A673 (cell line): ENCODE results near the gene ABCA13. TPM values are rescaled to one million over a fixed set of nuclear protein-coding genes. Genes with fewer than 3 reads are reported as not detected.

Source experiments
- BruUV-seq: library from RNA; stranded (reverse); fragments of 400-500 nt; replicated peaks from 2 replicates; lab custom pipeline; 2021; lab: Mats Ljungman, UMichigan
- CTCF ChIA-PET: fragments of 300-600 bp; sonication (Branson Sonifier 250); formaldehyde crosslinking; loops from one replicate; lab custom pipeline; 2022; ENCODE audit warnings: antibody characterized with exemption; lab: Charles Lee
- POLR2A ChIA-PET: fragments of 300-600 bp; sonication (Branson Sonifier 250); formaldehyde crosslinking; loops from one replicate; lab custom pipeline; 2022; ENCODE audit warnings: antibody characterized with exemption; ENCODE audit not compliant: low non-redundant PET; lab: Charles Lee
- DNase-seq: peaks from one replicate; pipeline ENCODE4 v3.0.0-alpha.2; 2015; ENCODE audit warnings: low spot score
- H3K27ac ChIP-seq: fragments of 200-600 bp; sonication (generic); 2 replicates; pipeline ENCODE4 v1.5.1; 2016; ENCODE audit warnings: mixed run types, low read depth, mild to moderate bottlenecking, mixed read lengths, antibody characterized with exemption, low read length; ENCODE audit not compliant: poor library complexity, severe bottlenecking
- H3K27me3 ChIP-seq: fragments of 200-600 bp; sonication (generic); replicated peaks from 2 replicates; pipeline ENCODE4 v1.6.1; 2017; ENCODE audit warnings: mixed run types, low read depth, mild to moderate bottlenecking, mixed read lengths, antibody characterized with exemption, low read length; ENCODE audit not compliant: insufficient read depth, poor library complexity
- H3K36me3 ChIP-seq: fragments of 200-600 bp; sonication (generic); 2 replicates; pipeline ENCODE4 v1.6.1; 2016; ENCODE audit warnings: mixed run types, mild to moderate bottlenecking, mixed read lengths, antibody characterized with exemption, low read length; ENCODE audit not compliant: insufficient read depth, poor library complexity, severe bottlenecking
- H3K4me1 ChIP-seq: fragments of 200-600 bp; sonication (generic); 2 replicates; pipeline ENCODE4 v1.6.1; 2017; ENCODE audit warnings: mixed run types, mild to moderate bottlenecking, mixed read lengths, antibody characterized with exemption, low read length; ENCODE audit not compliant: insufficient read depth, poor library complexity, severe bottlenecking
- H3K4me3 ChIP-seq: fragments of 200-600 bp; sonication (generic); 2 replicates; pipeline ENCODE4 v1.5.1; 2016; ENCODE audit warnings: low read depth, mixed run types, mild to moderate bottlenecking, mixed read lengths, low read length; ENCODE audit not compliant: poor library complexity, severe bottlenecking
- H3K9me3 ChIP-seq: fragments of 200-600 bp; sonication (generic); 2 replicates; pipeline ENCODE4 v1.6.1; 2016; ENCODE audit warnings: mixed run types, low read depth, mild to moderate bottlenecking, mixed read lengths, antibody characterized with exemption, low read length; ENCODE audit not compliant: poor library complexity, severe bottlenecking
- EZH2 ChIP-seq: fragments of 200-600 bp; sonication (generic); IDR thresholded peaks from 2 replicates; pipeline ENCODE4 v1.6.1; 2017; ENCODE audit warnings: borderline replicate concordance, low read depth, mild to moderate bottlenecking, mixed read lengths, antibody characterized with exemption, low read length; ENCODE audit not compliant: poor library complexity, severe bottlenecking
- intact Hi-C: fragments of 100-400 bp; cut with micrococcal nuclease; formaldehyde crosslinking; loops from one replicate; pipeline ENCODE4 v1.10.0; 2022; ENCODE audit not compliant: unreplicated experiment
- total RNA-seq: library from RNA; stranded (reverse); gene quantifications from 2 replicates; pipeline ENCODE4 v1.2.3, GENCODE V29; 2021
- TF ChIP-seq, protein P1 (sequence below): fragments of 300-800, 200-600 bp; sonication (generic); conservative IDR thresholded peaks from 2 replicates; pipeline ENCODE4 v1.5.1; 2017; ENCODE audit warnings: low read depth, mild to moderate bottlenecking, antibody characterized with exemption, low read length, moderate library complexity, mixed read lengths

ABCA13 gene
- total RNA-seq, 1 experiment from 2014 or later: 15.6 TPM

DNA sequence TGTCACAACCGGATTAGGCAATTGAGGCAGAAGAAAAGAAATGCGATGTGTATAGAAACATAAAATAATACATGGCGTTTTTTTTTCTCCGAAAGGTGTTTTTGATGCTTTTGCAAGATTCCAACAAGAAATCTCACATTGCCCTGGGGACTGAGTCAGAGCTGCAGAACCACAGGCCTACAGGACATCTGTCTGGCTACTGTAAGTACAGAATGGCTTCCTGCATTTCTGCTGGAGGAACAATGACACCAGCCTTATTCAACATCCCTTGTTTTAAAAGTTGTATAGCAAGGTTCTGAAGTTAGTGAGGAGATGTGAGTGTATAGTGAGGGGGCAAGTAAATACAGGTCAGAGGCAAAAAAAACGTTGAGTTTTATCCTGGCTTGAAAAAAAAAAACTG lies 256.4 kb downstream of the ABCA13 start:
- no peak overlapping the region for H3K4me3 ChIP-seq
- no peak for DNase-seq
- H3K36me3 ChIP-seq: no peaks in the 10 kb centered on the region
- H3K9me3 ChIP-seq: no peaks in the 10 kb centered on the region
- H3K4me1 ChIP-seq: no peaks in the 10 kb centered on the region
- TF ChIP-seq, protein P1, sequence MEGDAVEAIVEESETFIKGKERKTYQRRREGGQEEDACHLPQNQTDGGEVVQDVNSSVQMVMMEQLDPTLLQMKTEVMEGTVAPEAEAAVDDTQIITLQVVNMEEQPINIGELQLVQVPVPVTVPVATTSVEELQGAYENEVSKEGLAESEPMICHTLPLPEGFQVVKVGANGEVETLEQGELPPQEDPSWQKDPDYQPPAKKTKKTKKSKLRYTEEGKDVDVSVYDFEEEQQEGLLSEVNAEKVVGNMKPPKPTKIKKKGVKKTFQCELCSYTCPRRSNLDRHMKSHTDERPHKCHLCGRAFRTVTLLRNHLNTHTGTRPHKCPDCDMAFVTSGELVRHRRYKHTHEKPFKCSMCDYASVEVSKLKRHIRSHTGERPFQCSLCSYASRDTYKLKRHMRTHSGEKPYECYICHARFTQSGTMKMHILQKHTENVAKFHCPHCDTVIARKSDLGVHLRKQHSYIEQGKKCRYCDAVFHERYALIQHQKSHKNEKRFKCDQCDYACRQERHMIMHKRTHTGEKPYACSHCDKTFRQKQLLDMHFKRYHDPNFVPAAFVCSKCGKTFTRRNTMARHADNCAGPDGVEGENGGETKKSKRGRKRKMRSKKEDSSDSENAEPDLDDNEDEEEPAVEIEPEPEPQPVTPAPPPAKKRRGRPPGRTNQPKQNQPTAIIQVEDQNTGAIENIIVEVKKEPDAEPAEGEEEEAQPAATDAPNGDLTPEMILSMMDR: no peak
- TF ChIP-seq EZH2: no peak
- H3K27me3 ChIP-seq: no peaks in the 10 kb centered on the region
- no TSS peak for BruUV-seq
- ChIA-PET POLR2A (no interaction called here), CTCF (no interaction called here)
- intact Hi-C loops: no loop called here
- no peak overlapping the region for H3K27ac ChIP-seq

DNA sequence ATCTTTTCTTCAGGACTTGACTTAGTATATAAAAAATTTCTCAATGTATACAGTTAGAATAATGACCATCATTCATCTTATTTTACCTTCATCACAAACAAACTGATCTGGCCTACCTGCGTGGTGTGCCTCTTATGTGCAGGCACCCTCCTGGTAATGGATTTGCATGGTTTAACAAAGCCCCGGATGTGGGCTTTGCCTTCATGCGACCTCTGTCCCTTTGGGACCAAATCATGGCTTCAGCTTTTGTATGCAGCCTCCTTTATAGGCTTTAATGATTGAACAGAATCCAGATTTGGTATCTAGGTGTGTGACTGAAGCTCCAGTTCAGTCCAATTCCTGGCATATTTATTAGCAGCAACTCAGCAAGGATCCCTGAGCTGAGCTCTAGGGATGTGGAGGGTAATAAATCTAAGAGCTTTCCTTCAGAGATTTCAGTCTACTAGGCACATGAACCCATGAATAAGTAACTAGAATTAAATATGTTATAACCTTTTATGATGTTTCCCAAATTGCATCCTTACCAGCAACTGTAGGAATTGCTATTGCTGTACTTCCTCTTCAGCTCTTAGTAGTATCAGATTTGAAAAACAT lies 256.9 kb downstream of the ABCA13 start:
- TF ChIP-seq, protein P1: no peak
- ChIA-PET CTCF (no interaction called here), POLR2A (no interaction called here)
- BruUV-seq: no TSS peak
- H3K4me1 ChIP-seq: no peaks in the 10 kb centered on the region
- intact Hi-C loops: no loop called here
- H3K27ac ChIP-seq: no peak overlapping the region
- DNase-seq: no peak
- H3K4me3 ChIP-seq: no peak overlapping the region
- no peaks in the 10 kb centered on the region for H3K9me3 ChIP-seq
- no peaks in the 10 kb centered on the region for H3K27me3 ChIP-seq
- no peaks in the 10 kb centered on the region for H3K36me3 ChIP-seq

DNA sequence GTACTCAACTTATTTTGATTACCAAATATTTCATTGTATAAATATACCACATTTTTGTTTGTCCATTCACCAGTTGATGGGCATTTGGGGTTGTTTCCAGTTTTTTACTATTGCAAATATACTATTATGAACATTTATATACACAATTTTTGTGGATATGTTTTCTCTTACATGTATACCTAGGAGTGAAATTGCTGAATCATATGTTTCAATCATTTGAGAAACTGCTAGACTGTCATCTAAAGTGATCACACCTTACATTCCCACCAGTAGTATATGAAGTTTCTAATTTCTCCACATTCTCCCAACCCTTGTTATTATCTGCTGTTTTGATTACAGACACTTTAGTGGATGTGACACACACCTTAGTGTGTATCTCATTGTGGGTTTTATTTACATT lies 257.9 kb downstream of the ABCA13 start:
- intact Hi-C loops: no loop called here
- Histone ChIP-seq H3K9me3 (peaks cover 2% of the 10 kb centered on the region), H3K27me3 (no peaks in the 10 kb centered on the region), H3K27ac (no peak overlapping the region), H3K36me3 (no peaks in the 10 kb centered on the region), H3K4me3 (no peak overlapping the region), H3K4me1 (no peaks in the 10 kb centered on the region)
- POLR2A ChIA-PET: no interaction called here
- no peak for DNase-seq
- CTCF ChIA-PET: no interaction called here
- no peak for TF ChIP-seq EZH2
- TF ChIP-seq, protein P1: no peak
- no TSS peak for BruUV-seq
